Measurements from ENCODE around the gene ELAVL4.

The ELAVL4 gene

GRCh38 chr1:50228871-50229384 lies 120.2 kb downstream of the ELAVL4 start:
- no peak for TF ChIP-seq EZH2 (IDR thresholded peaks at IDR 0.05; ENCODE audit: borderline replicate concordance, low read depth, low read length, severe bottlenecking)
- TF ChIP-seq, protein P1, sequence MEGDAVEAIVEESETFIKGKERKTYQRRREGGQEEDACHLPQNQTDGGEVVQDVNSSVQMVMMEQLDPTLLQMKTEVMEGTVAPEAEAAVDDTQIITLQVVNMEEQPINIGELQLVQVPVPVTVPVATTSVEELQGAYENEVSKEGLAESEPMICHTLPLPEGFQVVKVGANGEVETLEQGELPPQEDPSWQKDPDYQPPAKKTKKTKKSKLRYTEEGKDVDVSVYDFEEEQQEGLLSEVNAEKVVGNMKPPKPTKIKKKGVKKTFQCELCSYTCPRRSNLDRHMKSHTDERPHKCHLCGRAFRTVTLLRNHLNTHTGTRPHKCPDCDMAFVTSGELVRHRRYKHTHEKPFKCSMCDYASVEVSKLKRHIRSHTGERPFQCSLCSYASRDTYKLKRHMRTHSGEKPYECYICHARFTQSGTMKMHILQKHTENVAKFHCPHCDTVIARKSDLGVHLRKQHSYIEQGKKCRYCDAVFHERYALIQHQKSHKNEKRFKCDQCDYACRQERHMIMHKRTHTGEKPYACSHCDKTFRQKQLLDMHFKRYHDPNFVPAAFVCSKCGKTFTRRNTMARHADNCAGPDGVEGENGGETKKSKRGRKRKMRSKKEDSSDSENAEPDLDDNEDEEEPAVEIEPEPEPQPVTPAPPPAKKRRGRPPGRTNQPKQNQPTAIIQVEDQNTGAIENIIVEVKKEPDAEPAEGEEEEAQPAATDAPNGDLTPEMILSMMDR (IDR thresholded peaks at IDR 0.05; ENCODE audit: borderline replicate concordance, extremely low read depth, low read length, poor library complexity, severe bottlenecking) = no peak
- no peaks in the 10 kb centered on the region for H3K79me2 ChIP-seq (ENCODE audit: insufficient read depth, low read length)
- DNase-seq = no peak
- ATAC-seq (ENCODE audit: insufficient read depth, low read depth) = no peak
- no peaks in the 10 kb centered on the region for H3K27me3 ChIP-seq (ENCODE audit: insufficient read depth, low read length, poor library complexity)
- no peak overlapping the region for H3K27ac ChIP-seq (ENCODE audit: low read length)
- H3K4me1 ChIP-seq (ENCODE audit: insufficient read depth, low read length) = no peaks in the 10 kb centered on the region
- no peak overlapping the region for H3K9ac ChIP-seq (ENCODE audit: low read depth, low read length)
- no peak overlapping the region for H2AFZ ChIP-seq (ENCODE audit: low read depth, low read length)
- H3K36me3 ChIP-seq (ENCODE audit: insufficient read depth, low read length) = no peaks in the 10 kb centered on the region
- no peak overlapping the region for H3K4me2 ChIP-seq (ENCODE audit: insufficient read depth, low read length)
- no peaks in the 10 kb centered on the region for H4K20me1 ChIP-seq (ENCODE audit: insufficient read depth, low read length)
- H3K4me3 ChIP-seq (ENCODE audit: low read depth in 1 of 2, low read length in 2 of 2) = no peak overlapping the region
- peaks cover 2% of the 10 kb centered on the region for H3K9me3 ChIP-seq (ENCODE audit: insufficient read depth, low read length, severe bottlenecking)

DNA sequence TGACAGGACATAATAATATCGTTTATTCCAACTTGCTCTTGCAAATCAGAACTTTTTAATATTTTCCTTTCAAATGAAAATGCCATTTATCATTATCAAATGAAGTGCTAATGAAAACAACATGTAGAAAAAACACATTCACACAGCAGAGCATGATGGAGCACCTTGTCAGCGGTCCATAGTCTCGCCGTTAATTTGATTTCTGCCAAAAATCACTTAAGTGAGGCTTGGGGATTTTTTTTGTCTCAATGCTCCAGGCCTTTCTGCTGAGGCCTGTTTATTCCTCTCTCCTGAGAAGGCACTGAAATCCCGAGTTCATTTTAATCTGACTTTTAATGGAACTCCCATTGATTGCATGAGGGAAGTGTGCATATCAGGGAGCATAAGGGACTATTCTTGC lies 122.5 kb downstream of the ELAVL4 start:
- Histone ChIP-seq H3K27ac (ENCODE audit: low read length) (no peak overlapping the region), H3K9ac (ENCODE audit: low read depth, low read length) (no peak overlapping the region), H3K9me3 (ENCODE audit: insufficient read depth, low read length, severe bottlenecking) (peaks cover 6% of the 10 kb centered on the region), H2AFZ (ENCODE audit: low read depth, low read length) (no peak overlapping the region), H4K20me1 (ENCODE audit: insufficient read depth, low read length) (no peaks in the 10 kb centered on the region), H3K4me2 (ENCODE audit: insufficient read depth, low read length) (no peak overlapping the region), H3K79me2 (ENCODE audit: insufficient read depth, low read length) (no peaks in the 10 kb centered on the region), H3K4me1 (ENCODE audit: insufficient read depth, low read length) (no peaks in the 10 kb centered on the region), H3K36me3 (ENCODE audit: insufficient read depth, low read length) (no peaks in the 10 kb centered on the region), H3K4me3 (ENCODE audit: low read depth in 1 of 2, low read length in 2 of 2) (no peak overlapping the region), H3K27me3 (ENCODE audit: insufficient read depth, low read length, poor library complexity) (no peaks in the 10 kb centered on the region)
- DNase-seq = no peak
- no peak for TF ChIP-seq EZH2 (IDR thresholded peaks at IDR 0.05; ENCODE audit: borderline replicate concordance, low read depth, low read length, severe bottlenecking)
- TF ChIP-seq, protein P1 (IDR thresholded peaks at IDR 0.05; ENCODE audit: borderline replicate concordance, extremely low read depth, low read length, poor library complexity, severe bottlenecking) = no peak
- ATAC-seq (ENCODE audit: insufficient read depth, low read depth) = no peak

DNA sequence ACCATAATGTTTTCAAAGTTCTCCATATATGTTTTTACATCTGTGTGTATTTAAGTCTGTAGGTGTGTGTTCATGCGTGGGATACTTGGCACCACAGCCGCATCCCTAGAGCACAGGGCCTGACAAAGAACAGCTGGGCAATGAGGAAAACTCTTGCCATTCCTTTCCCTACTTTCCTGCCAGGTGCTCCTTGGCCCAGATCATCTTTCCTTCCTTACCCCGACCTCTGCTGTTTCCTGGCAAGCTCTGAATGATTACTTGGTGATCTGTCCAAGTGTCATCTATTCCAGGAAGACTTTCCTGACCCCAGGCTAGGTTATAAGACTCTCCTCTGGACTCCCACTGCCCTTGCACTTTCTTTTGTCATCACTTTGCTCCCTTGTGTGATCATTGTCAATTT lies 123.6 kb downstream of the ELAVL4 start:
- Histone ChIP-seq H3K79me2 (ENCODE audit: insufficient read depth, low read length) (no peaks in the 10 kb centered on the region), H3K4me3 (ENCODE audit: low read depth in 1 of 2, low read length in 2 of 2) (no peak overlapping the region), H2AFZ (ENCODE audit: low read depth, low read length) (no peak overlapping the region), H4K20me1 (ENCODE audit: insufficient read depth, low read length) (no peaks in the 10 kb centered on the region), H3K27ac (ENCODE audit: low read length) (no peak overlapping the region), H3K4me2 (ENCODE audit: insufficient read depth, low read length) (no peak overlapping the region), H3K9ac (ENCODE audit: low read depth, low read length) (no peak overlapping the region), H3K4me1 (ENCODE audit: insufficient read depth, low read length) (no peaks in the 10 kb centered on the region), H3K9me3 (ENCODE audit: insufficient read depth, low read length, severe bottlenecking) (peaks cover 6% of the 10 kb centered on the region), H3K36me3 (ENCODE audit: insufficient read depth, low read length) (no peaks in the 10 kb centered on the region), H3K27me3 (ENCODE audit: insufficient read depth, low read length, poor library complexity) (no peaks in the 10 kb centered on the region)
- DNase-seq (no peak), ATAC-seq (ENCODE audit: insufficient read depth, low read depth) (no peak)
- TF ChIP-seq EZH2 (IDR thresholded peaks at IDR 0.05; ENCODE audit: borderline replicate concordance, low read depth, low read length, severe bottlenecking) = no peak
- TF ChIP-seq, protein P1 (IDR thresholded peaks at IDR 0.05; ENCODE audit: borderline replicate concordance, extremely low read depth, low read length, poor library complexity, severe bottlenecking) = no peak

GRCh38 chr1:50236656-50237055 lies 127.9 kb downstream of the ELAVL4 start:
- Histone ChIP-seq H4K20me1 (ENCODE audit: insufficient read depth, low read length) (no peaks in the 10 kb centered on the region), H3K4me3 (ENCODE audit: low read depth in 1 of 2, low read length in 2 of 2) (no peak overlapping the region), H3K27me3 (ENCODE audit: insufficient read depth, low read length, poor library complexity) (no peaks in the 10 kb centered on the region), H3K36me3 (ENCODE audit: insufficient read depth, low read length) (no peaks in the 10 kb centered on the region), H3K4me1 (ENCODE audit: insufficient read depth, low read length) (no peaks in the 10 kb centered on the region), H3K9me3 (ENCODE audit: insufficient read depth, low read length, severe bottlenecking) (peaks cover 6% of the 10 kb centered on the region), H2AFZ (ENCODE audit: low read depth, low read length) (no peak overlapping the region), H3K4me2 (ENCODE audit: insufficient read depth, low read length) (no peak overlapping the region), H3K9ac (ENCODE audit: low read depth, low read length) (no peak overlapping the region), H3K27ac (ENCODE audit: low read length) (no peak overlapping the region), H3K79me2 (ENCODE audit: insufficient read depth, low read length) (no peaks in the 10 kb centered on the region)
- no peak for ATAC-seq (ENCODE audit: insufficient read depth, low read depth)
- DNase-seq = no peak
- TF ChIP-seq, protein P1 (IDR thresholded peaks at IDR 0.05; ENCODE audit: borderline replicate concordance, extremely low read depth, low read length, poor library complexity, severe bottlenecking) = no peak
- TF ChIP-seq EZH2 (IDR thresholded peaks at IDR 0.05; ENCODE audit: borderline replicate concordance, low read depth, low read length, severe bottlenecking) = no peak
